ENCODE measurements around the gene KL.

Gene KL

GRCh38 chr13:33105387-33106005, 89.3 kb downstream of the KL start:
- no peak overlapping the region for H3K27ac ChIP-seq (replicated peaks)
- peak in 1 of 2 experiments; percentile 36 for DNase-seq (ENCODE audit: low read depth in 1 of 2, low spot score in 1 of 2)
- TF ChIP-seq REST (IDR thresholded peaks at IDR 0.05; ENCODE audit: insufficient replicate concordance, low read depth) = no peak
- no peak for TF ChIP-seq POLR2AphosphoS5 (IDR thresholded peaks at IDR 0.05; ENCODE audit: low read depth)
- TF ChIP-seq SPI1 (IDR thresholded peaks at IDR 0.05; ENCODE audit: borderline replicate concordance, low read depth) = peak; percentile 92
- TF ChIP-seq CTCF (IDR thresholded peaks at IDR 0.05; ENCODE audit: insufficient read depth, low read length) = no peak
- TF ChIP-seq GABPA (IDR thresholded peaks at IDR 0.05; ENCODE audit: low read depth) = no peak
- no peaks in the 10 kb centered on the region for H3K27me3 ChIP-seq (ENCODE audit: insufficient read depth, poor library complexity, severe bottlenecking)
- no peak overlapping the region for H3K4me3 ChIP-seq (replicated peaks; ENCODE audit: insufficient read depth, low read length)

- TF ChIP-seq CTCF (IDR thresholded peaks at IDR 0.05; ENCODE audit: insufficient read depth, low read length) (no peak), POLR2AphosphoS5 (IDR thresholded peaks at IDR 0.05; ENCODE audit: low read depth) (no peak), SPI1 (IDR thresholded peaks at IDR 0.05; ENCODE audit: borderline replicate concordance, low read depth) (no peak), GABPA (IDR thresholded peaks at IDR 0.05; ENCODE audit: low read depth) (no peak), REST (IDR thresholded peaks at IDR 0.05; ENCODE audit: insufficient replicate concordance, low read depth) (no peak)
- H3K4me3 ChIP-seq (replicated peaks; ENCODE audit: insufficient read depth, low read length) = no peak overlapping the region
- no peaks in the 10 kb centered on the region for H3K27me3 ChIP-seq (ENCODE audit: insufficient read depth, poor library complexity, severe bottlenecking)
- no peak for DNase-seq (ENCODE audit: low read depth in 1 of 2, low spot score in 1 of 2)
- H3K27ac ChIP-seq (replicated peaks) = no peak overlapping the region
Observed at GRCh38 chr13:33106656-33107360, 90.6 kb downstream of the KL start.

GRCh38 chr13:33107361-33107760, 91.1 kb downstream of the KL start:
- no peak for TF ChIP-seq POLR2AphosphoS5 (IDR thresholded peaks at IDR 0.05; ENCODE audit: low read depth)
- TF ChIP-seq GABPA (IDR thresholded peaks at IDR 0.05; ENCODE audit: low read depth) = no peak
- no peak for TF ChIP-seq REST (IDR thresholded peaks at IDR 0.05; ENCODE audit: insufficient replicate concordance, low read depth)
- no peak for TF ChIP-seq SPI1 (IDR thresholded peaks at IDR 0.05; ENCODE audit: borderline replicate concordance, low read depth)
- TF ChIP-seq CTCF (IDR thresholded peaks at IDR 0.05; ENCODE audit: insufficient read depth, low read length) = no peak
- Histone ChIP-seq H3K27ac (replicated peaks) (no peak overlapping the region), H3K4me3 (replicated peaks; ENCODE audit: insufficient read depth, low read length) (no peak overlapping the region), H3K27me3 (ENCODE audit: insufficient read depth, poor library complexity, severe bottlenecking) (no peaks in the 10 kb centered on the region)
- DNase-seq (ENCODE audit: low read depth in 1 of 2, low spot score in 1 of 2) = no peak

Measured in HL-60 (cell line).